K562 (cell line): ENCODE data around the gene HOXD12. TPM values are rescaled to one million over a fixed set of nuclear protein-coding genes. Genes with fewer than 3 reads are reported as not detected.

Source experiments
- ATAC-seq: fragments of 200-7000 bp; cut with Tn5 transposase; 3 replicates; pipeline ENCODE4 v1.9.1; 2020; ENCODE audit warnings: moderate library complexity
- BruUV-seq: library from RNA; stranded (reverse); fragments of 400-500 nt; replicated peaks from 2 replicates; lab custom pipeline; 2021; lab: Mats Ljungman, UMichigan
- CTCF ChIA-PET: fragments of 300-600 bp; formaldehyde crosslinking; extraction: SDS; loops from one replicate; lab custom pipeline; 2021; ENCODE audit warnings: low intra/inter-chr PET ratio; lab: Yijun Ruan, JAX
- POLR2A ChIA-PET: fragments of 300-600, 350-650 bp; sonication (Branson Sonifier 250); formaldehyde crosslinking; extraction: SDS; loops from one replicate; lab custom pipeline; 2021; ENCODE audit warnings: antibody characterized with exemption, inconsistent platforms; lab: Yijun Ruan, JAX
- DNase-seq, 4 experiments: peaks; one replicate each; pipeline versions ENCODE4 v3.0.0 to v3.0.0-alpha.2; 2011 to 2018; ENCODE audit warnings: low spot score in 3 of 4, mixed read lengths in 3 of 4; ENCODE audit errors: extremely low read depth in 1 of 4
- FAIRE-seq: peaks from 2 replicates; lab custom pipeline; 2011; peaks lifted over from hg19 to GRCh38; lab: Jason Lieb, UNC
- H2AFZ ChIP-seq: 2 replicates; pipeline ENCODE4 v1.6.0; 2011; ENCODE audit warnings: low read depth, low read length, control low read depth, inconsistent platforms
- H3K27ac ChIP-seq: fragments of 200-600 bp; 3 replicates; pipeline ENCODE4 v1.8.0; 2011; ENCODE audit warnings: low read depth, mild to moderate bottlenecking, control low read depth, inconsistent platforms, low read length, moderate library complexity, mixed read lengths; ENCODE audit errors: extremely low read depth
- H3K27me3 ChIP-seq, 2 experiments: fragments of 300-600 bp in 1 of 2; 2 replicates in 1 of 2; 3 replicates in 1 of 2; pipeline versions ENCODE4 v1.6.0 to v1.8.0; 2011; ENCODE audit warnings: inconsistent platforms in 2 of 2, low read length in 2 of 2, mild to moderate bottlenecking in 1 of 2, mixed read lengths in 1 of 2, moderate library complexity in 1 of 2; ENCODE audit not compliant: control insufficient read depth in 2 of 2, insufficient read depth in 2 of 2
- H3K36me3 ChIP-seq: fragments of 300-600 bp; 3 replicates; pipeline ENCODE4 v1.8.0; 2011; ENCODE audit warnings: mild to moderate bottlenecking, low read length, inconsistent platforms; ENCODE audit not compliant: control insufficient read depth, insufficient read depth
- H3K4me1 ChIP-seq, 2 experiments: fragments of 200-600 bp in 1 of 2; replicated peaks in 1 of 2; 2 replicates in 1 of 2; 3 replicates in 1 of 2; pipeline versions ENCODE4 v1.5.1 to v1.8.0; 2011; ENCODE audit warnings: inconsistent platforms in 2 of 2, low read length in 2 of 2, mild to moderate bottlenecking in 1 of 2, mixed read lengths in 1 of 2, moderate library complexity in 1 of 2; ENCODE audit not compliant: control insufficient read depth in 2 of 2, insufficient read depth in 2 of 2
- H3K4me2 ChIP-seq: 2 replicates; pipeline ENCODE4 v1.6.1; 2011; ENCODE audit warnings: low read length, control low read depth, inconsistent platforms, mixed read lengths; ENCODE audit not compliant: insufficient read depth
- H3K4me3 ChIP-seq: fragments of 200-600 bp; sonication (generic), shearing (Covaris generic); 2 replicates; pipeline ENCODE4 v1.5.1; 2016; ENCODE audit warnings: control low read depth, inconsistent platforms
- H3K79me2 ChIP-seq: fragments of 200-600 bp; 3 replicates; pipeline ENCODE4 v1.8.0; 2011; ENCODE audit warnings: low read length, inconsistent platforms; ENCODE audit not compliant: control insufficient read depth, insufficient read depth
- H3K9ac ChIP-seq, 2 experiments: 2 replicates each; pipeline versions ENCODE4 v1.6.0 to v1.6.1; 2011; ENCODE audit warnings: low read depth in 2 of 2, low read length in 2 of 2, control low read depth in 1 of 2, inconsistent platforms in 1 of 2, mild to moderate bottlenecking in 1 of 2, mixed read lengths in 1 of 2; ENCODE audit not compliant: insufficient read depth in 1 of 2
- H3K9me1 ChIP-seq: one replicate; pipeline ENCODE4 v1.6.0; 2011; ENCODE audit warnings: inconsistent platforms, mild to moderate bottlenecking, low read length, moderate library complexity; ENCODE audit not compliant: control insufficient read depth, insufficient read depth
- H3K9me3 ChIP-seq: replicated peaks from 2 replicates; pipeline ENCODE4 v1.5.1; 2011; ENCODE audit warnings: low read depth, low read length, inconsistent platforms; ENCODE audit not compliant: control insufficient read depth, insufficient read depth
- H4K20me1 ChIP-seq: replicated peaks from 2 replicates; pipeline ENCODE4 v1.6.1; 2011; ENCODE audit warnings: low read length, inconsistent platforms, mixed read lengths; ENCODE audit not compliant: control insufficient read depth, insufficient read depth
- CCNT2 ChIP-seq: IDR thresholded peaks from 2 replicates; pipeline ENCODE4 v1.6.1; 2011; ENCODE audit warnings: borderline replicate concordance, low read depth, mild to moderate bottlenecking, moderate library complexity, mixed read lengths, low read length; ENCODE audit not compliant: insufficient read length; ENCODE audit errors: extremely low read depth
- DMBX1 ChIP-seq: fragments of 250-450 bp; sonication (Bioruptor Pico); IDR thresholded peaks from 2 replicates; pipeline ENCODE4 v1.8.0; 2022; ENCODE audit warnings: inconsistent platforms, mild to moderate bottlenecking, moderate library complexity, borderline replicate concordance
- EWSR1 ChIP-seq: fragments of 450-650 bp; IDR thresholded peaks from 2 replicates; pipeline ENCODE4 v1.6.1; 2018; ENCODE audit warnings: borderline replicate concordance, mild to moderate bottlenecking, low read depth, moderate library complexity; ENCODE audit not compliant: partially characterized antibody
- HCFC1 ChIP-seq: IDR thresholded peaks from 2 replicates; pipeline ENCODE4 v1.6.1; 2012; ENCODE audit warnings: low read depth, low read length, improper control_type of control experiment
- HNRNPH1 ChIP-seq: fragments of 200-400 bp; formaldehyde crosslinking; optimal IDR thresholded peaks from 2 replicates; pipeline ENCODE3; 2017; ENCODE audit warnings: low read depth, mild to moderate bottlenecking, low read length, moderate library complexity
- MBD2 ChIP-seq: sonication (generic); IDR thresholded peaks from 2 replicates; pipeline ENCODE4 v1.6.1; 2016; ENCODE audit warnings: low read depth, borderline replicate concordance
- MCM7 ChIP-seq, 2 experiments: fragments of 450-650 bp; IDR thresholded peaks; 2 replicates each; pipeline ENCODE4 v1.6.1; 2016 to 2018
- NR4A1 ChIP-seq, 2 experiments: fragments of 250-450 bp in 1 of 2; fragments of 450-650 bp in 1 of 2; sonication (Bioruptor Pico) in 1 of 2; IDR thresholded peaks; 2 replicates each; pipeline versions ENCODE4 v1.4.0 to v1.6.1; 2016 to 2020; ENCODE audit warnings: mild to moderate bottlenecking in 2 of 2, missing compliant biosample characterization in 1 of 2, missing genetic modification characterization in 1 of 2, moderate library complexity in 1 of 2
- POLR2G ChIP-seq: fragments of 200-400 bp; formaldehyde crosslinking; IDR thresholded peaks from 2 replicates; pipeline ENCODE4 v1.6.1; 2017; ENCODE audit warnings: low read depth, mild to moderate bottlenecking, antibody characterized with exemption, low read length, moderate library complexity
- TBP ChIP-seq: optimal IDR thresholded peaks from 2 replicates; pipeline ENCODE3; 2011; ENCODE audit warnings: low read depth, low read length, improper control_type of control experiment
- TGIF2 ChIP-seq: sonication (generic); formaldehyde crosslinking; IDR thresholded peaks from 2 replicates; pipeline ENCODE4 v1.8.1; 2022; ENCODE audit warnings: mild to moderate bottlenecking, missing genetic modification reagents, moderate library complexity
- TSHZ1 ChIP-seq: fragments of 250-450 bp; sonication (Bioruptor Pico); IDR thresholded peaks from 2 replicates; pipeline ENCODE4 v1.4.0; 2020; ENCODE audit warnings: mild to moderate bottlenecking, moderate library complexity
- XRCC5 ChIP-seq: fragments of 200-400 bp; formaldehyde crosslinking; IDR thresholded peaks from 2 replicates; pipeline ENCODE4 v1.6.1; 2017; ENCODE audit warnings: low read depth, mild to moderate bottlenecking, low read length
- ZC3H8 ChIP-seq: fragments of 450-650 bp; IDR thresholded peaks from 2 replicates; pipeline ENCODE4 v1.6.1; 2017
- ZNF551 ChIP-seq: fragments of 250-450 bp; sonication (Bioruptor Pico); IDR thresholded peaks from 2 replicates; pipeline ENCODE4 v1.5.0; 2021; ENCODE audit warnings: mild to moderate bottlenecking, moderate library complexity
- WGBS: fragments of 100-300 bp; shearing (Covaris generic); methylation state at CpG from one replicate; pipeline ENCODE4 v1.1.6; 2016; ENCODE audit warnings: low coverage, mixed read lengths; ENCODE audit not compliant: insufficient coverage; ENCODE audit errors: missing lambda C conversion rate; 5-methylcytosine and 5-hydroxymethylcytosine counted together
- in situ Hi-C: fragments of 300-500 bp; cut with MboI; formaldehyde crosslinking; loops from 4 replicates; pipeline ENCODE4 v1.15.0; 2018; ENCODE audit warnings: inconsistent platforms, mixed read lengths
- intact Hi-C: fragments of 100-400 bp; cut with micrococcal nuclease; formaldehyde crosslinking; loops from 2 replicates; pipeline ENCODE4 v1.14.2; 2022
- polyA plus RNA-seq, 8 experiments: library from polyadenylated mRNA; depleted of rRNA in 4 of 8; stranded (reverse) in 5 of 8; unstranded in 3 of 8; fragments of >200 nt; fragmentation: Nextera tagmentation in 2 of 8; fragmentation: Illumina TruSeq in 1 of 8; extraction: Ambion mirVana in 2 of 8; extraction: Trizol in 1 of 8; gene quantifications; 2 replicates each; pipeline versions ENCODE4 v1.2.1 to v1.2.3, GENCODE V29; 2011 to 2014; ENCODE audit warnings: inconsistent platforms in 1 of 8, missing spikeins in 1 of 8
- total RNA-seq, 7 experiments: library from RNA; depleted of rRNA in 6 of 7; stranded (reverse); fragments of >200 nt in 6 of 7; fragmentation: Illumina TruSeq in 2 of 7; extraction: Trizol in 2 of 7; gene quantifications; 2 replicates each; pipeline versions ENCODE4 v1.2.1 to v1.2.3, GENCODE V29; 2011 to 2021; ENCODE audit warnings: low replicate concordance in 1 of 7
- TF ChIP-seq, protein P1 (sequence below): fragments of 250-450 bp; sonication (Bioruptor Pico); IDR thresholded peaks from 2 replicates; pipeline ENCODE4 v1.9.0; 2021; ENCODE audit warnings: mild to moderate bottlenecking, inconsistent platforms

Gene HOXD12
- total and polyA plus RNA-seq, 9 of the 15 experiments (the other 6 are each of a cell fraction or from before 2014, with no cell fraction given), result not detected

DNA sequence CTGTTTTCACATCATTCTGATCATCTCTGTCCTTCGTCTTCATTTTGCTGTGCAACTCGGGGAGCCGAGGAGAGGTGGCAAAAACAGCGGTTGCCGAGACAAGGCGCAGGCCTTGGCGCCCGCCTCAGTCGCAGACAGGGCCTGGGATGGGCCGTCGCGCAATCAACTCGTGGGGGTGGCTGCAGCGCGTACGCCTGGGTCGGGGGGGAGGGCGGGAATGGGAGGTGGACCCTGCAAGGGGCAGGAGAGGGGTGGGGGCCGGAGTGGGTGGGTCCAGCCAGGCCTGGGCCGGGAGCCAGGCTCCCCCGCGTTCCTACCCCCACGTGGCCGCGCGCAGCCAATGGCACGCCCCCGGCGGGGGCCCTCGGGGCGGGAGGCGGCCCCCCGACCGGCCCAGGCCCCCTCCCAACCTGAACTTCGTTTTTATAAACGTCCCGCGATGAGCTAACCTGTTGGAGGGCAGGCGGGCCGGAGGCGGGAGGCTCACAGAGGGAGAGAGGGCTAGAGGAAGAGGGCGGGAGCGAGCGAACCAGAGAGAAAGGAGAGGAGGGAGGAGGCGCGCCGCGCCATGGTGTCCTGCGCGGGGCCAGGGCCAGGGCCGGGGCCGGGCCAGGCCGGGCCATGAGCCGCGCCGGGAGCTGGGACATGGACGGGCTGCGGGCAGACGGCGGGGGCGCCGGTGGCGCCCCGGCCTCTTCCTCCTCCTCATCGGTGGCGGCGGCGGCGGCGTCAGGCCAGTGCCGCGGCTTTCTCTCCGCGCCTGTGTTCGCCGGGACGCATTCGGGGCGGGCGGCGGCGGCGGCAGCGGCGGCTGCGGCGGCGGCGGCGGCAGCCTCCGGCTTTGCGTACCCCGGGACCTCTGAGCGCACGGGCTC lies 7.1 kb upstream of the HOXD12 start, which contains the start of gene HOXD13:
HOXD13 (plus strand) TSS at position 452 of the 875 bp plus-strand sequence; CDS start at position 622, 170 bp downstream.
- Histone ChIP-seq H4K20me1 (peaks cover 5% of the 10 kb centered on the region; the same call in 1 of the 2 replicates), H3K79me2 (no peaks in the 10 kb centered on the region), H3K4me3 (no peak within 1 kb of the TSS), H3K9me3 (no peaks in the 10 kb centered on the region), H3K4me1 (peaks cover 8 to 23% of the 10 kb centered on the region in 2 experiments), H3K27ac (no peak within 1 kb of the TSS), H2AFZ (no peak within 1 kb of the TSS), H3K27me3 (peaks cover 65 to 75% of the 10 kb centered on the region in 2 experiments), H3K9ac (no peak within 1 kb of the TSS), H3K9me1 (no peaks in the 10 kb centered on the region), H3K36me3 (no peaks in the 10 kb centered on the region), H3K4me2 (no peak within 1 kb of the TSS)
- ChIA-PET POLR2A (no interaction called here), CTCF (interaction anchor here (0.6 kb wide), 1 partner anchor 408 kb away, joined by 3 read pairs; no protein-coding TSS in a partner anchor)
- ATAC-seq (no peak), FAIRE-seq (no peak), DNase-seq (peak in 2 of 4 experiments; percentile 33 to 36)
- intact Hi-C loops, result no loop called here
- BruUV-seq, result no TSS peak
- in situ Hi-C loops, result loop anchor here (25.0 kb wide), 1 partner anchor 1055 kb away; no protein-coding TSS in a partner anchor
- WGBS, result 38% methylated on average over 31 of the region's 95 CpGs
- TF ChIP-seq CCNT2 (no peak), MCM7 (IDR thresholded peaks at IDR 0.05) (no peak), XRCC5 (no peak), POLR2G (no peak), TBP (no peak), HNRNPH1 (no peak), ZC3H8 (no peak), NR4A1 (CRISPR knock-in tag; IDR thresholded peaks at IDR 0.05) (no peak), NR4A1 (tag; IDR thresholded peaks at IDR 0.05) (no peak), ZNF551 (CRISPR knock-in tag) (no peak), TGIF2 (no peak), HCFC1 (no peak), MBD2 (no peak), DMBX1 (CRISPR knock-in tag) (no peak), EWSR1 (no peak), TSHZ1 (CRISPR knock-in tag) (no peak)
- TF ChIP-seq, protein P1, sequence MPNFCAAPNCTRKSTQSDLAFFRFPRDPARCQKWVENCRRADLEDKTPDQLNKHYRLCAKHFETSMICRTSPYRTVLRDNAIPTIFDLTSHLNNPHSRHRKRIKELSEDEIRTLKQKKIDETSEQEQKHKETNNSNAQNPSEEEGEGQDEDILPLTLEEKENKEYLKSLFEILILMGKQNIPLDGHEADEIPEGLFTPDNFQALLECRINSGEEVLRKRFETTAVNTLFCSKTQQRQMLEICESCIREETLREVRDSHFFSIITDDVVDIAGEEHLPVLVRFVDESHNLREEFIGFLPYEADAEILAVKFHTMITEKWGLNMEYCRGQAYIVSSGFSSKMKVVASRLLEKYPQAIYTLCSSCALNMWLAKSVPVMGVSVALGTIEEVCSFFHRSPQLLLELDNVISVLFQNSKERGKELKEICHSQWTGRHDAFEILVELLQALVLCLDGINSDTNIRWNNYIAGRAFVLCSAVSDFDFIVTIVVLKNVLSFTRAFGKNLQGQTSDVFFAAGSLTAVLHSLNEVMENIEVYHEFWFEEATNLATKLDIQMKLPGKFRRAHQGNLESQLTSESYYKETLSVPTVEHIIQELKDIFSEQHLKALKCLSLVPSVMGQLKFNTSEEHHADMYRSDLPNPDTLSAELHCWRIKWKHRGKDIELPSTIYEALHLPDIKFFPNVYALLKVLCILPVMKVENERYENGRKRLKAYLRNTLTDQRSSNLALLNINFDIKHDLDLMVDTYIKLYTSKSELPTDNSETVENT (CRISPR knock-in tag), result no peak
